EH (cell line): ENCODE measurements around the gene IVL.

Experiments
- DNase-seq: peaks from one replicate; pipeline ENCODE4 v3.0.0-alpha.2; 2015; ENCODE audit warnings: low read depth

The IVL gene, protein sequence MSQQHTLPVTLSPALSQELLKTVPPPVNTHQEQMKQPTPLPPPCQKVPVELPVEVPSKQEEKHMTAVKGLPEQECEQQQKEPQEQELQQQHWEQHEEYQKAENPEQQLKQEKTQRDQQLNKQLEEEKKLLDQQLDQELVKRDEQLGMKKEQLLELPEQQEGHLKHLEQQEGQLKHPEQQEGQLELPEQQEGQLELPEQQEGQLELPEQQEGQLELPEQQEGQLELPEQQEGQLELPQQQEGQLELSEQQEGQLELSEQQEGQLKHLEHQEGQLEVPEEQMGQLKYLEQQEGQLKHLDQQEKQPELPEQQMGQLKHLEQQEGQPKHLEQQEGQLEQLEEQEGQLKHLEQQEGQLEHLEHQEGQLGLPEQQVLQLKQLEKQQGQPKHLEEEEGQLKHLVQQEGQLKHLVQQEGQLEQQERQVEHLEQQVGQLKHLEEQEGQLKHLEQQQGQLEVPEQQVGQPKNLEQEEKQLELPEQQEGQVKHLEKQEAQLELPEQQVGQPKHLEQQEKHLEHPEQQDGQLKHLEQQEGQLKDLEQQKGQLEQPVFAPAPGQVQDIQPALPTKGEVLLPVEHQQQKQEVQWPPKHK

GRCh38 chr1:152907686-152908601, at the start of gene IVL:
TSS of gene IVL (plus strand) at chr1:152908546. CDS start at chr1:152909798, 1,252 bp downstream.
- DNase-seq = peak; percentile 47

- DNase-seq = no peak
These were observed 48.6 kb upstream of the IVL start, which contains the start of gene LCE7A for GRCh38 chr1:152859696-152860095. TSS of gene LCE7A (plus strand) at chr1:152859996. CDS start at chr1:152860698, 702 bp downstream.

DNA sequence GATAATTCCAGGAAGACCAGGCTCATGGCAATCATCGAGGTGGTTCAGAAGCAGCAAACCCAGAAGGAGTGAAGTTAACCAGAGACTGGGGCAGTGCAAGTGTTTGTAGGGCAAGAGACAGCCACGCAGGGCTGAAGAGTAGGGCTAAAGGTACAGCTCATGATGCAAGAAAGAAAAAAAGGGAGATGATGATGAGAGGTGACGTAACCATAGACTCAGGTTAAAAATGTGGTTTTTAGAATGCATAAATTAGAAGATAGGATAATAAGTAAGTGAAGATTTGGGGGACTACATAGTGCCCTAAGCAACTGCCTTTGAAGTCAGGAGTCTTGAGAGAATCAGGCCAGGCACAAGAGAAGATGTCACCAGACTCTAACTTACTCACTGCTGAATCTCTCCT, 48.2 kb upstream of the IVL start:
- no peak for DNase-seq

DNA sequence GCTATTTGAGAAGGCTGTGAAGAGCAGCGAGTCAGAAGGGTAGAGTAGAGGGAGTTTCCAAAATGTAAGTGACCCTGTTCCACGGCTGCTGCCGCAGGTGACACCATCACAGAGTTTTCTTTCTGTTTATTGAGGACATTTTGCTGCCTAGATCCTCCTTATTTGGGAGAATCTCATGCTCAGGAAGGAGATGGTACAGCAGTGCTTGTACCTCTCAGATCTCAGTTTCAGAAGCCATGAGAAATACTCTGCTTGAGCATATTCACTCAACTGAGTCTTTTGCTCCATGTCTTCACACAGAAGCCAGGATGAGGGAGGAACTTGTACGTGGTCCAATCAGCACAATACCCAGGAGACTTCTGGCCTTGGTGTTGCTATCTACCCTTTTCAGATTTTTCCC, 47.0 kb upstream of the IVL start:
- no peak for DNase-seq

DNA sequence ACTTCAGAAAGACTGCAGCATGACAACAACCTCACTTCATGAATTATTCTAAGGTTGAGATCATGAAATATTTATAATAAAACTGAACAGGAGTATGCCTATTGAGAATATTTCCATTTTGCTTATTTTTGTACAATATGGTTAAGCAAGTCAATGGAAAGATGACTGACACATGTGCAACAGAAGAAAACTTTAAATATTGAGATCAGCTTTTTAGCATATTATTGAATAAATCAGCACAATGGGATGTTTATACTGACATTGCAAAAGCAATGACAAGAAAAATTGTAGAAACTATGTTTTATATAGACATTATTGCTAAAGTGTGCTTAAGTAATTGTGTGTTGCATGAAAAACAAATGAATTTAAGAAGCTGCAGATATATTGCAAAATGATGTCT, 43.9 kb upstream of the IVL start:
- DNase-seq = no peak

DNA sequence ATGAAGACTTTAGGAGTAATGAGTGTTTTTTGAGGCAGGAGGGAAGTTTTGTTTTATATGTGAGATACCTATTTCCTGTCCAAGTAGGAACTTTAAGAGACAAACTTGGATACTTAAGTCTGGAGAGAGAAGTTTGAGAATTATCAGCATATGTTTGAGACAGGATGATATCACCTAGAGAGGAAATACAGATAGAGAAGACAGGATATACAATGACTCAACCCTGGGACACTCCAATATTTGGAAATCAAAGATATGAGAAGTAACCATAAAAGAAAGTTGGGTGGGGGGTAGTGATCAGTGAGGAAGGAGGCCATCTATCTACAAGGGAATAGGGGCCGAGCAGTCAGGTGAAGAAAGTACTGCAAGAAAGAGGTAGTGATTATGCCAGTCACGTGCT, 42.0 kb upstream of the IVL start:
- DNase-seq = no peak

GRCh38 chr1:152869808-152870419, 38.4 kb upstream of the IVL start:
- DNase-seq = peak; percentile 72

DNA sequence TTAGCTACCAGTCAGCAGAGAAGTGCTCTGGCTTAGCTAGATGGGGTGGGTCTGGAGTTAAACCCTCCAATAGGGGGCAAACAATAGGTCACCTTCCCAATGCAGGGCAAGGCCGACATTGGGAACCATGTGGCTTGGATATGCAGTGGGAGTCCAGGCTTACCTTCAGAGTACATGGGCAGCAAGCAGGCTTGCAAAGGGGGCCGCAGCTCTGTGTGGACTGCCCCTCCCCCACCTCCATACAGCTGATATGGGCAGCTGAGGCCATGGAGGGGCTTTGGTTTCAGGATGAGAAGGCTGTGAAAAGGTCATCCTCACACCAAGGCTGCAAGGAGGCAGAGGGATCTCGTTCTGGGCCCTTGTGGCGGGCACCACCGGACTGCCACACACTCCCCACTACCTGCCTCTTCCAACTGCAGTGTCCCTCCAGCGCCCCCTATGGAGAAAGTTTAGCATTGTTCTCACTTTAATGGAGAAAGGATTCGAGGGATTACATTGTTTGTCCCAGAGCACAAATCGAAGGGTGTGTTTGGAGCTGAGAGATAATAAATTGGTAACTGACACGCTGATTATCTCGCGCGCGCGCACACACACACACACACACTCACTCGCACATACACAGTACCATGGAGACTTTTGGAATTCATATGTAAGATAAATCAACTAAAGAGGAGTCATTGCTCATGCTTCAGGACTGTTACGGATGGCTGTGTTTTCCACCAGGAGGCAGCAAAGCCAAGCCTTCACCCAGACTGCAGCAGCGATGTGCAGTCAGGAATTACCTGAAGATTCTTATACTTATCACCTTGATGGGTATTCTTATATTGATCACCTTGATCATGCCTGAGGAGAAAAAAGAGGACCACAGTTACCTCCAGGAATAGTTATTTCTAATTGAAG, 37.3 kb upstream of the IVL start:
- DNase-seq = peak; percentile 46

DNA sequence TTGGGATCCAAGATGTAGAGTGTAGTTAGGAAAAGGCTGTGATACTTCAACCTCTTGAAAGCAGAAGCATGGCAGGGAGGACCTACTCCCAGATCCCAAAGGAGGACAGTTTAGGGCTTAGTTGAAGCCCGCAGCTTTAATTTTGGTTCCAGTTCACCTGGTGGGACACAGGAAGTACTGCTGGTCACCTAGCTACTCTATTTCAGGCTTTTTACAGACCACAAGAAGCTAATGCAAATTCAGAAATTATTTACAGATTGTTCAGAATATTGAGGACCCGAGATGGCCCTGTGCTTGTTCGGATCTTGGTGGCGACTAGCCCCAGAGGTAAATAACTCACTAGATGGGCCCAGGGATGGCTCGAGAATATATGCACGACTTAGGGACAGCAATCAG, 36.6 kb upstream of the IVL start:
- no peak for DNase-seq

DNA sequence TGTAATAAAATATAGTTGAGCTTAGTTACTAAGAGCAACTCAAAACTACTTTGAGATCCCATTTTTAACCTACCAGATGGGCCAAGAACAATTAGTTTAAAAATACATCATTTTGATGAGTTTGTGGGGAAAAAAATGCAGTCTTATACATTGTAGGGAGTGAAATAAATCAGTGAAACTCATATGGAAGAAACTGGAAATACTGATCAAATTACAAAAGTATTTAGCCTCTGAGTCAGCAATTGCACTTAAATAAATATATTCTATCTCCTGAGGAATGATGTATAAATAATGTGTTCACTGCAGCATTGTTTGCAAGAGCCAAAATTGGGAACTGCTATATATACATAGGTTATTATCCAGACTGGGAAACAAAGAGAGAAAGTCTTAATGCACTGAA, 34.9 kb upstream of the IVL start:
- peak; percentile 63 for DNase-seq

DNA sequence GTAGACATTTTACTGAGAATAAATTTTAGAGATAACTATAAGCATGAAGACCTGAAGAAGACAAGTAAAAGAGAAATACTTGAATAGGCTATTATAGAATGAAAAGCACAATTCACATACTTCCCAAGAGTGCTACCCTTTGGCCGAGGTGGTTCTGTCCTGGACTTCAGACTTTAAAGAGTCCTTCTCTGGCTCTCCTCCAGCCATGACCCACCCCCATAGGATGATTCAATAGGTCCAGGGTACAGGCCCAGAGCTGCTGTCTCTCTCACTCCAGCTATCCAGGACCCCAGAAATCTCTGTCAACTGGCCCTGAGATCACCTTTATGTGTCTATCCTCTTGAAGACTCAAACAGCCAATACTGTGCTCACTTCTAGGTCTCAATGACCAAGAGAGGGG, 31.5 kb upstream of the IVL start:
- no peak for DNase-seq

DNA sequence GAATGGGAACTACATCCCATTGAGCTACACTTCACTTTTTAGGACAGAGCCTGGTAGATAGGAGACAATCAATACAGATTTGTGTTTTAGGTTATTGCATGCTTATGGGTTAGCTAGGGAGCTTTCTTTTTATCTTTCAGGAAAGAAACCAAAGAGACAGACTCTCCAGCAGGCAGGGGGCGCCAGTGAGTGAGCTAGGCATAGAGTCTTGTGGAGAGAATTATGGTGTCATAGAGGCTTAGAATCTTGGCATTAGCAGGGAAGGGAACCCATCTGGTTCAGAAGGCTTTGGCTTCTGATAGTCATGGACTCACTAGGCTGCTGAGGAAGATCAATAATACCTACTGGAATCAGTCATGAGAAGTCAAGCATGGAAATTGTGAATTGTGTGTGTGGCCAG, 30.3 kb upstream of the IVL start, which contains the start of gene SMCP:
TSS of gene SMCP (plus strand) at position 281 of the 400 bp plus-strand sequence. CDS start 6,101 bp downstream, outside the sequence.
- no peak for DNase-seq

DNA sequence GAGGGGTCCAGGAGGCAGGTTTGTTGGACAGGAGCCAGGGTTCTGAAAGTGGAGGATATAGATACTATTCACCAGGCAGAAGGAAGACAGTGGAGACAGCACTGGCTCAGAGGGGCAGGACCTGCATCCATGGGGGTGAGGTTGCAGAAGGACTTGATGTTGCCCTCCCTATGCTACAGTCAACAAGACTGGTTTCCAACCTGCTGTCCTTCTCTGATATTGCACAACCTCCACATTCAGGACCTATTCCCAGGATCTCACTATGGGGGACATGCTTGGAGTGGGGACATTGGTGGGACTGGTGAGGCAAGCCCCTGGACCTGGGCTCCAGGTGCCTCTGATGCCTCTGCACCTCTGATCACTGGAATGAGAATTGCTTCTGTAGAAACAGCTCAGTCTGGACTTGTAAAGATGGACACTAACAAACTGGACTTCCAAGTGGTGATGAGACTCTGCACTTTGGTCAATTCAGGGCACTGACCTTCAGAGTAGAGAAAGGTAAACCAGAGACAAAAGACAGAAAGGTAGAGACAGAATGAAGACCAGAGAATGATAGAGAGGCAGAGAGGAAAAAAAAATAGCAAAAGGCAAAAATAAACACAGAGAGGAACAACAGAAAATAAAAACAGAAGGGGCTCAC, 28.7 kb upstream of the IVL start:
- no peak for DNase-seq

DNA sequence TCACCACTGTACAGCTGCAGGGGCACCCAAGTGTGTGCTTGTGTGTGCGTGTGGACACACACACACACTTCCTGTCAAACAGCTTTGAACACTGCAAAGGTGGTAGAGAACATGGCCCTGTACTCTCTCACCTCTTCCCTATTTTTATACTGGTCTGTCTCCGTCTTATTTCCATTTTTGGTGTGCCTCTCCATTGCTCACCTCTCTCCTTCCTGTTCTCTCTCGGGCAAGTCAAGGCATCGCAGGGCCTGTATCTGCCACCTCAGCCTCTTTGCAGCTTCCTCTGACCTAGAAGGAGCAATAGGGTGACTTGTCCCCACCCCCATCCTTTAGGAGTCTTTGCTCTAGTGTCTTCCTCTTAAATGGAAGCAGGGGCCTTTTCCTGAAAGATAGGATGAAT, 28.0 kb upstream of the IVL start:
- no peak for DNase-seq

GRCh38 chr1:152880907-152881306, 27.4 kb upstream of the IVL start:
- no peak for DNase-seq

DNA sequence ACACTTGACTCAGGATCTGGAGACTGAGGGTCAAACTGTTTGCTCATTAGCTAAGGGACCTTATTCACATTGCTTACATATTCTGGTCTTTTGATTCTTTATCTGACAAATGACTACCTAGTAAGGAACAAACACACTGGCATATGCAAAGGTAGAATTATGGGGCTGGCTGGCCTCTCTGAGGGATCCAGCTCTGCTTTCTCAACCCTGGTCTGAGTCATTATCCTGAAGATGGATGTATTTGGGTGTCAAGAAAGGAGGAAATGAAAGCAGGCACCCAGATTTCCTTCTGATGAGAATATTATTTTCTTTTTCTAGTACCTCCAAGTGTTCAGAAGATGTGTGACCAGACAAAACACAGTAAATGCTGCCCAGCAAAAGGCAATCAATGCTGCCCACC, 24.3 kb upstream of the IVL start:
- peak; percentile 18 for DNase-seq

- DNase-seq = no peak
These were observed 23.8 kb upstream of the IVL start for GRCh38 chr1:152884506-152884905.

- peak; percentile 90 for DNase-seq
These were observed 23.3 kb upstream of the IVL start for GRCh38 chr1:152884966-152885624.

GRCh38 chr1:152886085-152886484, 22.3 kb upstream of the IVL start:
- peak; percentile 75 for DNase-seq
